A549 treated with RU486 at 1 μM for 4 hours (cell line): ENCODE measurements around the gene PLEKHO2. TPM values are rescaled to one million over a fixed set of nuclear protein-coding genes. Genes with fewer than 3 reads are reported as not detected.

Source experiments
- total RNA-seq: library from RNA; stranded (reverse); fragments of 200-300 nt; extraction: Qiagen RNA extraction; gene quantifications from 5 replicates; pipeline ENCODE4 v1.2.3, GENCODE V29; 2022; ENCODE audit warnings: low read depth

The PLEKHO2 gene, protein sequence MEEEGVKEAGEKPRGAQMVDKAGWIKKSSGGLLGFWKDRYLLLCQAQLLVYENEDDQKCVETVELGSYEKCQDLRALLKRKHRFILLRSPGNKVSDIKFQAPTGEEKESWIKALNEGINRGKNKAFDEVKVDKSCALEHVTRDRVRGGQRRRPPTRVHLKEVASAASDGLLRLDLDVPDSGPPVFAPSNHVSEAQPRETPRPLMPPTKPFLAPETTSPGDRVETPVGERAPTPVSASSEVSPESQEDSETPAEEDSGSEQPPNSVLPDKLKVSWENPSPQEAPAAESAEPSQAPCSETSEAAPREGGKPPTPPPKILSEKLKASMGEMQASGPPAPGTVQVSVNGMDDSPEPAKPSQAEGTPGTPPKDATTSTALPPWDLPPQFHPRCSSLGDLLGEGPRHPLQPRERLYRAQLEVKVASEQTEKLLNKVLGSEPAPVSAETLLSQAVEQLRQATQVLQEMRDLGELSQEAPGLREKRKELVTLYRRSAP
- 5.0 to 6.4 TPM (median 5.6 TPM) in 5 replicates for total RNA-seq

DNA sequence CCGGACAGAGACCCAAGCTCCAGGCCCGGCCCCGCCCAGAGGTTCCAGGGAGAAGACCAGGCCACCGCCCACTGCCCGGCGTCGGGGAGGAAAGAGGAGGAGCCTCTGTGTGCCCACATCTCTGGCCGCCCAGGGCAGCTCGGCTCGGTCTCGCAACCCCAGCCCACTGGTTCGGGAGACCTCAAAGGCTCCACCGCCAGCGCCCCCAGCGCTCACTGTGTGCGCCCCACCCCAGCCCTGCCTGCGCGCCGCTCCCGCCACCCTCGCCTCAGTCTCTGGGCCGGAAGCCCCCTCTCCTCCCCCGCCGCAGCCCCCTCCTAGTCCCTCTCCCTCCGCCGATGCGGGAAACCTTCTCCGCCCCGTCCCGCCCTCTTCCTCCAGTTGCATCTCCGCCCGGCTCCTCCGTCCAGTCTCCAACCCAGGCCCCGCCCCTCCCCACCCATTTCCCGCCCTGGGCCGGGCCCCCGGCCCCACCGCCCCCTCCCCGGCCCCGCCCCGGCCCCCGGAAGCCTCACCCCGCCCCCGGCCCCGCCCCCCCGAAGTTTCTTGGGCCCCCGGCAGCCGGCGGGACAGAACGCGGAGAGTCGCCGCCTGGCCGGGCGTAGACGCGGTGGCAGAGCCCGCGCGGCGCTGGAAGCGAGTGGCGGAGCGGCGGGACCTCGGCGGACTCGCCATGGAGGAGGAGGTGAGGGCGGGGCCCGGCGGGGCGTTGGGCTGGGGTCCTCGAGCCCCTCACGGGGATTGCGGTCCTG lies at the start of gene PLEKHO2:
PLEKHO2 (plus strand) TSS at position 572 of the 752 bp plus-strand sequence; CDS start at position 674, 102 bp downstream.

DNA sequence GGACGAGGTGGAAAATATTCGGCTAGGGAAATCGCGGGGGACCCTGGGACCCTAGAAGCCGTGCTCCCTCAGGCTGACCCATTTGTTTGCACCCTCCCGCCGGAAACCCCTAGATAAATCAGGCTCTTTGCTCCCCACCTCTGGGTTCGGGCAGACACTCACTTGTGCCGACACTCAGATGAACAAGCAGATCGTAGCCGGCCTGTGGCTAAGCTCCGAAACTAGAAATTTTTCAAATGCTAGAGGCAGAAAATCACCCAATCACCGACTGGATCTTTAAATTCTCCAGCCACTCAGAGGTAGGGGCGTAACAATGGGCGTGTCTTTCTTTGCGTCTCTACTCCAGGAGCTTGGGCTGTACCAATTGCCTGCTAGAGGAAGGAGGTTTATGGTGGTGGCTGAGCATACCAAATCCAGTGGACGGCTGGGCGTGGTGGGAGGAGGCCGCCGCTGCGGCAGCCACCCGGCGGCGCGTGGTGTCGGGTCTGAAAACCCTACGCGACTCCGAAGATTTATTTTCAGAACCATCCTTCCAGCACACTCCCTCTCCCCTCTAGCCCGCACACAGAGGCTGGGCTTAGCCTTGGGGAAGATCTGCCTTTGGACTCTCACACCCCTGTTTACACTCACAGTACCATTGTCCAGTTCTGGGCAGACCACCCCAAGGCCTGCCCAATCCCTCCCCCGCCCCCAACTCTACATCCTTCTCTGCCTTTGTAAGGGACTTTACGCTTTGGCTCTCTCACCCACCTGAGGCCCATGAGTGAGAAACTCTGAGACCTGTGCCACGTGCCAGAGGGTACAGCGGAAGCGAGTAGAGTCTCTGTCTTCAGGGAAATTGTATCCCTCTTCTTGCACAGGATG lies 16.1 kb upstream of the PLEKHO2 start, which contains the start of gene PIF1:
PIF1 (minus strand) TSS at position 217 of the 864 bp plus-strand sequence. CDS start 1,312 bp downstream, outside the sequence.

DNA sequence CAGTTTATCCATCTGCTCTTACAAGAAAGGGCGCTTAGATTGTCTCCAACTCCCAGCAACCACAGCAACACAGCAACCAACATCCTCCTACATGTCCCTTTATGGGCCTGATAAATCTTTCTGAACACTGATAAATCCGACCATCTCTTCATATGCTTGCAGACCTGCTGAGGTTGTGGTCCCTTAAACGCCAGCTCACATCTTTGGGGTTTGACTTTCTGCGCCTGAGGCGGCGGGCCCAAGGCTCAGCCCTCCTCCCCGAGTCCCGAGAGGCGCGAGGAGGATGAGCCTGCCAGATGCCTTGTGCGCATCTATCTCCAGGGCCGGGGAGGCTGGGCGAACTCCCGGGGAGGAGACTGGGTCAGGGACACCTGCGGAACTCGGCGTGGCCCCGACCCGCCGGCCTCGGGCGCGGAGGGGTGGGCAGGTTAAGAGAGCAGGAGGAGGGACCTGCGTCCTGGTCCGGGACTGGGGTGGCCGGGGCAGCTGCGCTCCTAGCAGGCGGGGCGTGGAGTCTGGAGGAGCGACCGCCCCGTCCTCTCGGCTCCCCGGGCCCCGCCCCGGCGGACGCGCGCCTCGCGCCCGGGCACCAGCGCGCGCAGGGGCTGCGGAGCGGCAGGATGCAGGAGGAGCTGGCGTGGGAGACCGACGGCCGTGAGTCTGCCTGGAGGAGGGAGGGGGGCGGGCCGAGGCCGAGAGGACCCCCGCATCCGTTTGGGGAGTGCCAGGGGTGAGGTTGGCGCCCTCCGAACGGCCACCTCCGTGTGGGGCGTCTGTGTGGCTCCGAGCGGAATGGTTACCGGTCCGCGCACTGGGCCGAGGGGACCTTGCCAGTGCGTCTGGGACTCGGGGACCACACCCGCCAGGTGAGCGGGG lies 69.8 kb downstream of the PLEKHO2 start, which contains the start of gene ANKDD1A:
ANKDD1A (plus strand) TSS at position 592 of the 876 bp plus-strand sequence; CDS start at position 621, 29 bp downstream.

Other genes starting within 250 kb of the PLEKHO2 start
- gene RBPMS2, start 66.3 kb upstream of the PLEKHO2 start, total RNA-seq, result 6.4 to 9.5 TPM (median 7.7 TPM) in 5 replicates
- gene PIF1, start 16.3 kb upstream of the PLEKHO2 start, total RNA-seq, result 12.7 to 22.4 TPM (median 18.7 TPM) in 5 replicates
- gene ANKDD1A, start 70.0 kb downstream of the PLEKHO2 start, total RNA-seq, result 1.0 to 1.7 TPM (median 1.4 TPM) in 5 replicates
- 104 to 135 TPM (median 127 TPM) in 5 replicates for gene SPG21, start 148.0 kb downstream of the PLEKHO2 start, total RNA-seq
- gene MTFMT, start 187.7 kb downstream of the PLEKHO2 start, total RNA-seq, result 24.1 to 33.3 TPM (median 27.4 TPM) in 5 replicates
- gene SLC51B, start 203.5 kb downstream of the PLEKHO2 start, total RNA-seq, result 12.4 to 18.4 TPM (median 14.3 TPM) in 5 replicates
- gene RASL12, start 226.1 kb downstream of the PLEKHO2 start, total RNA-seq, result 0.09 to 0.15 TPM (median 0.12 TPM) in 5 replicates
- gene KBTBD13, start 234.8 kb downstream of the PLEKHO2 start, total RNA-seq, result not detected in 5 replicates